Heart left ventricle (tissue), 16 donors: ENCODE results near the gene HCN2. TPM values are rescaled to one million over a fixed set of nuclear protein-coding genes. Genes with fewer than 3 reads are reported as not detected.

Experiments
- ATAC-seq, 4 donors: fragments of 200-7000 bp; cut with Tn5 transposase; one replicate each; pipeline ENCODE4 v1.9.1; 2020 to 2022; ENCODE audit warnings: moderate library complexity in 4 of 4, mild to moderate bottlenecking in 3 of 4, moderate number of reproducible peaks in 1 of 4
- DNase-seq, 5 donors: peaks; one replicate each; pipeline ENCODE4 v3.0.0-alpha.2; 2020
- H3K27ac ChIP-seq, 12 donors: fragments of 200-600 bp; sonication (generic) in 4 of 12; one replicate each; pipeline versions ENCODE4 v1.5.0 to v1.8.0; 2016 to 2022; ENCODE audit warnings: mild to moderate bottlenecking in 2 of 12
- H3K27me3 ChIP-seq, 9 donors: fragments of 200-600 bp; sonication (generic) in 2 of 9; one replicate each; pipeline versions ENCODE4 v1.5.1 to v1.8.0; 2016 to 2022; ENCODE audit warnings: mild to moderate bottlenecking in 3 of 9
- H3K36me3 ChIP-seq, 9 donors: fragments of 200-600 bp; sonication (generic) in 2 of 9; one replicate each; pipeline versions ENCODE4 v1.5.0 to v1.8.0; 2018 to 2022; ENCODE audit warnings: mild to moderate bottlenecking in 2 of 9
- H3K4me1 ChIP-seq, 12 donors: fragments of 200-600 bp; sonication (generic) in 4 of 12; one replicate each; pipeline versions ENCODE4 v1.5.0 to v1.8.0; 2016 to 2022; ENCODE audit warnings: mild to moderate bottlenecking in 3 of 12
- H3K4me3 ChIP-seq, 12 donors: fragments of 200-600 bp; sonication (generic) in 4 of 12; one replicate each; pipeline versions ENCODE4 v1.5.0 to v1.8.0; 2017 to 2022; ENCODE audit warnings: mild to moderate bottlenecking in 9 of 12, moderate library complexity in 4 of 12
- H3K9me3 ChIP-seq, 12 donors: fragments of 200-600 bp; sonication (generic) in 4 of 12; one replicate each; pipeline versions ENCODE4 v1.5.0 to v1.8.0; 2016 to 2022; ENCODE audit warnings: mild to moderate bottlenecking in 1 of 12
- POLR2A ChIP-seq, 2 donors: fragments of 450-650 bp; IDR thresholded peaks; one replicate each; pipeline ENCODE4 v1.6.1; 2017; ENCODE audit warnings: antibody characterized with exemption in 2 of 2, mild to moderate bottlenecking in 2 of 2, moderate library complexity in 2 of 2
- WGBS, 4 donors: extraction: QIAGEN DNeasy Blood & Tissue Kit in 2 of 4; methylation state at CpG; one replicate each; pipeline versions ENCODE4 v1.1.5 to v1.1.7; 2013 to 2018; 5-methylcytosine and 5-hydroxymethylcytosine counted together
- intact Hi-C, 10 donors: fragments of 100-400 bp; cut with DNase I; formaldehyde crosslinking; loops; one replicate each; pipeline versions ENCODE4 v1.11.1 to v1.14.2; 2022
- polyA plus RNA-seq, 2 donors: library from polyadenylated mRNA; stranded (reverse); fragments of 200-250 nt; gene quantifications; one replicate each; pipeline ENCODE4 v1.2.3, GENCODE V29; 2013
- total RNA-seq, 9 donors: library from RNA; depleted of rRNA in 2 of 9; stranded (reverse); fragments of >200 nt in 2 of 9; fragmentation: NEBNext Ultra II Directional in 3 of 9; extraction: Animal tissue kit (Norgen Biotek cat#: 25700) in 3 of 9; gene quantifications; one replicate each; pipeline versions ENCODE4 v1.1.0 to v1.2.4, GENCODE V29; 2016 to 2023
- TF ChIP-seq, protein P1 (sequence below), 12 donors: fragments of 200-600 bp; sonication (generic) in 4 of 12; IDR thresholded peaks; one replicate each; pipeline versions ENCODE4 v1.5.0 to v1.8.0; 2018 to 2022; ENCODE audit warnings: antibody characterized with exemption in 12 of 12, mild to moderate bottlenecking in 5 of 12
- donor health status: ischemic (EF 13 %, LVEDD 7.1; RV severe dilation, severe dysfunction).
- donor health status: healthy with polysubstance abuse.
- donor health status: DM: no; HTN: yes; CAD: no.
- donor health status: DM: no; HTN: no; CAD: no.
- donor health status: ischemic (EF 25% LVEDD 6.9; RV normal size, moderate dysfunction).
- donor health status: ischemic (EF 25% LVEDD 5.7; RV mildly dilated, moderate dysfunction).
- donor health status: healthy.
- donor health status: DM: yes; HTN: yes; CAD: no.
- donor health status: ischemic (EF 35%, LVEDD 5.7; RV mildly dilated, moderate dysfunction).
- donor health status: nonischemic (EF 11% LVEDD 7.7; RV severe dilation, severe dysfunction).
- donor health status: DM: yes; HTN: yes; CAD: no.
- donor health status: PGD.
- donor health status: ischemic (EF 29% LVEDD 5.4; RV normal size, mild dysfunction).
- donor health status: nonischemic (EF 23%, LVEDD 6.1; RV moderate dilation, normal function).

Gene HCN2
- total and polyA plus RNA-seq, 11 donors: 4.1 to 27.4 (median 15.4) TPM

DNA sequence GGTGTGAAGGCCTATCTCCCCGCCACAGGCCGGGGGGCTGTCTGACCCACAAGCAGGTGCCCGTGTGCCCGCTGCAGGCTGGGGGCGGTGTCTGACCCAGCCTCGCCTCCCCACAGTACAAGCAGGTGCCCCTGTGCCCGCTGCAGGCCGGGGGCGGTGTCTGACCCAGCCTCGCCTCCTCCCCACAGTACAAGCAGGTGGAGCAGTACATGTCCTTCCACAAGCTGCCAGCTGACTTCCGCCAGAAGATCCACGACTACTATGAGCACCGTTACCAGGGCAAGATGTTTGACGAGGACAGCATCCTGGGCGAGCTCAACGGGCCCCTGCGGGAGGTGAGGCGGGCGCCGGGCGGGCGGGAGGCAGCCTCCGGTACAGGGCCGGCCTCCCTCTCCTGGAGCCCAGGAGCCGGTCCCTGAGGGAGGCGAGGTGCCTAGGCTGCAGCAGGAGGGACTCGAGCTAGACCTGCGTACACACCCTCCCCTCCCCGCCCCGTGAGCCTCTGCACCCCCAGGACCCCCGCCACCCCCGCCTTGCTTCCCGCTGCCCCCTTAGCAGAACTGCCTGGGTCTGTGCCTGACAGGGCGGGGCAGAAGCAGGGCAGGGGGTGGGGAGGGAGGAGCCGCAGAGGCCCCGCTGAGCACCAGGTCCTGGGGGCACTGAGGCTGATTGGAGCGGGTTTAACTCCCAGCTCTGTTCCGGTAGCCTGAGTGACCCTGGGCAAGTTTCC is 20.6 kb downstream of the HCN2 start:
- intact Hi-C loops: no loop called here
- H3K4me1 ChIP-seq: peaks cover 0 to 33% (median 13%) of the 10 kb centered on the region in 12 donors
- no peaks in the 10 kb centered on the region for H3K36me3 ChIP-seq
- TF ChIP-seq, protein P1, sequence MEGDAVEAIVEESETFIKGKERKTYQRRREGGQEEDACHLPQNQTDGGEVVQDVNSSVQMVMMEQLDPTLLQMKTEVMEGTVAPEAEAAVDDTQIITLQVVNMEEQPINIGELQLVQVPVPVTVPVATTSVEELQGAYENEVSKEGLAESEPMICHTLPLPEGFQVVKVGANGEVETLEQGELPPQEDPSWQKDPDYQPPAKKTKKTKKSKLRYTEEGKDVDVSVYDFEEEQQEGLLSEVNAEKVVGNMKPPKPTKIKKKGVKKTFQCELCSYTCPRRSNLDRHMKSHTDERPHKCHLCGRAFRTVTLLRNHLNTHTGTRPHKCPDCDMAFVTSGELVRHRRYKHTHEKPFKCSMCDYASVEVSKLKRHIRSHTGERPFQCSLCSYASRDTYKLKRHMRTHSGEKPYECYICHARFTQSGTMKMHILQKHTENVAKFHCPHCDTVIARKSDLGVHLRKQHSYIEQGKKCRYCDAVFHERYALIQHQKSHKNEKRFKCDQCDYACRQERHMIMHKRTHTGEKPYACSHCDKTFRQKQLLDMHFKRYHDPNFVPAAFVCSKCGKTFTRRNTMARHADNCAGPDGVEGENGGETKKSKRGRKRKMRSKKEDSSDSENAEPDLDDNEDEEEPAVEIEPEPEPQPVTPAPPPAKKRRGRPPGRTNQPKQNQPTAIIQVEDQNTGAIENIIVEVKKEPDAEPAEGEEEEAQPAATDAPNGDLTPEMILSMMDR (IDR thresholded peaks at IDR 0.05): no peak
- no peak for TF ChIP-seq POLR2A (IDR thresholded peaks at IDR 0.05)
- 57 to 84% (median 69%) methylated on average over 17 to 38 of the region's 38 CpGs for WGBS, 4 donors
- ATAC-seq (peak in 1 of 4 donors; percentile 29), DNase-seq (no peak)
- H3K4me3 ChIP-seq: peak overlapping the region in 9 of 12 donors; percentile 12 to 53 (median 27)
- peak overlapping the region in 10 of 12 donors; percentile 11 to 81 (median 50) for H3K27ac ChIP-seq
- H3K9me3 ChIP-seq: no peaks in the 10 kb centered on the region
- H3K27me3 ChIP-seq: no peaks in the 10 kb centered on the region

DNA sequence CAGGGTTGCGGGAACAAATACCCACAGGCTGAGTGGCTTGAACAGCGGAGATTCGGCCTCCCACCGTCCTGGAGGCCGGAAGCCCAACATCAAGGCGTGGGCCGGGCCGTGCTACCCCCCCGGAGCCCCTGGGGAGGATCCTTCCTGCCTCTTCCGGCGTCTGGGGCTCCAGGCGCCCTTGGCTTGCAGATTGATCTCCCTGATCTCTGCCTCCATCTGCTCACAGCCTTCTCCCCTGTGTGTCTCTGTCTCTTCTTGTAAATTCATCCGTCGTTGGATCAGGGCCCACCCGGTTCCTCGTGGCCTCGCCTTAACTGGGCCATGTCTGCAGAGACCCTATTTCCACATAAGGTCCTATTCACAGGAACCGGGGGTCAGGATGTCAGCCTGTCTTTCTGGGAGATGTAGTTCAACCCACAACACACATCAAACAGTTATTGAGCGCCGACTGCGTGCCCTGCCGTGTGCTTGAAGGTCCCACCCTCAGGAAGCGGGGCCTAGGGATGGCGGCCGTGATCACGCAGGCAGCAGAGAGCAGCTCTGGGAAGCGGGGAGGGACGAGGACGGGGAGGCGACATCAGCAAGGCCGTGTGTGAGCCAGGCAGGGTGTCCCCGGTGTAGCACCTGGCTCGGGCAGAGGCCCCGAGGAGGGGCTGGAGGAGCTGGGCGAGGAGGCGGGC is 21.3 kb downstream of the HCN2 start:
- DNase-seq (peak; percentile 72 to 88 (median 74)), ATAC-seq (peak in 3 of 4 donors; percentile 50 to 69 (median 63))
- Histone ChIP-seq H3K36me3 (no peaks in the 10 kb centered on the region), H3K27me3 (peaks cover 0 to 3% (median 0%) of the 10 kb centered on the region in 9 donors), H3K27ac (peak overlapping the region in 10 of 12 donors; percentile 11 to 81 (median 50)), H3K9me3 (no peaks in the 10 kb centered on the region), H3K4me1 (peaks cover 0 to 33% (median 13%) of the 10 kb centered on the region in 12 donors), H3K4me3 (peak overlapping the region in 9 of 12 donors; percentile 12 to 53 (median 27))
- intact Hi-C loops: no loop called here
- WGBS, 4 donors: 39 to 56% (median 46%) methylated on average over 30 to 36 of the region's 36 CpGs
- TF ChIP-seq, protein P1 (IDR thresholded peaks at IDR 0.05): no peak
- TF ChIP-seq POLR2A (IDR thresholded peaks at IDR 0.05): no peak

DNA sequence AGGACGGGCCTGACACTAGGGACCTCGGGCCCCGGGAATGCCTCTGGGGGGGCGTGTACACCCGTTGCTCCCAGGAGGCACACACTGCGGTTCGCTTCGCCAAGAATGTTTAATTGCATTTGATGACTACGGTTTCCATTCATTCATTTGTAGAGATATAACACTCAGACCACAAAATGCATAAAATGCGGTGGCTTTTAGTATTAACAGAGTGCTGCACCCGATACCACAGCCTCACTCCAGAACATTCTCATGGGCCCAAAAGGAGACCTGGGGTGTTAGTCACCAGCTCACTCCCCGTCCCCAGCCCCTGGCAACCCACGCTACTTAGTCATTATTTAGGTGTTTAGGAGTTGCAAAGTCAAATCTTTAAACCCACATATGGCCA is 21.8 kb downstream of the HCN2 start:
- WGBS, 4 donors: 56 to 70% (median 60%) methylated on average over 12 to 13 of the region's 13 CpGs

DNA sequence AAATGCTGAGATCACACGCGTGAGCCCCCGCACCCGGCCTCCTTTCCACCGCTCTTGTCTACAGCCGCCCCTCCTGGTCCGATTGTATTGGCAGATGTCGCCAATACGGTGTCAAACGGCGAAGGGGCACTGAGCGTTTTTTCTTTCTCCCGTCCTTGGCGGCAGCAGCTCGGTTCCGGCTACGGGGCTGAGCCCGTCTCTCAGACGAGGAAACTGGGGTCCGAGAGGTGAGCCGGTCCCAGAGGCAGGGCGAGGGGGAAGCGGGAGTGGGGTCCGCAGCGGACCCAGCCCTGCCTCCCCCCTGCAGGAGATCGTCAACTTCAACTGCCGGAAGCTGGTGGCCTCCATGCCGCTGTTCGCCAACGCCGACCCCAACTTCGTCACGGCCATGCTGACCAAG is 23.3 kb downstream of the HCN2 start:
- no peaks in the 10 kb centered on the region for H3K9me3 ChIP-seq
- intact Hi-C loops: no loop called here
- WGBS, 4 donors: 77 to 91% (median 83%) methylated on average over 33 of the region's 33 CpGs
- peaks cover 0 to 33% (median 13%) of the 10 kb centered on the region in 12 donors for H3K4me1 ChIP-seq
- H3K36me3 ChIP-seq: peaks cover 0 to 12% (median under 1%) of the 10 kb centered on the region in 9 donors
- H3K4me3 ChIP-seq: no peak overlapping the region
- no peak for ATAC-seq
- no peak overlapping the region for H3K27ac ChIP-seq
- TF ChIP-seq POLR2A (IDR thresholded peaks at IDR 0.05): no peak
- TF ChIP-seq, protein P1 (IDR thresholded peaks at IDR 0.05): no peak
- peaks cover 0 to 3% (median 0%) of the 10 kb centered on the region in 9 donors for H3K27me3 ChIP-seq
- DNase-seq: no peak

More for the DNA sequence above, 21.8 kb downstream of the HCN2 start:
- no peak for TF ChIP-seq POLR2A (IDR thresholded peaks at IDR 0.05)
- Histone ChIP-seq H3K4me3 (peak overlapping the region in 2 of 12 donors; percentile 31 to 53), H3K4me1 (peaks cover 0 to 33% (median 13%) of the 10 kb centered on the region in 12 donors), H3K27me3 (peaks cover 0 to 3% (median 0%) of the 10 kb centered on the region in 9 donors), H3K27ac (peak overlapping the region in 8 of 12 donors; percentile 11 to 81 (median 56)), H3K36me3 (no peaks in the 10 kb centered on the region), H3K9me3 (no peaks in the 10 kb centered on the region)
- intact Hi-C loops: no loop called here
- ATAC-seq (no peak), DNase-seq (no peak)
